PC-3 (cell line): ENCODE results near the gene QRSL1.

Experiments used
- EZH2 ChIP-seq: fragments of 300-600 bp; sonication (generic); IDR thresholded peaks from one replicate; pipeline ENCODE4 v1.6.1; 2017; ENCODE audit warnings: antibody characterized with exemption, mild to moderate bottlenecking, low read length; ENCODE audit not compliant: unreplicated experiment
- TF ChIP-seq, protein P1 (sequence below): fragments of 300-600 bp; sonication (generic); conservative IDR thresholded peaks from 2 replicates; pipeline ENCODE4 v1.5.1; 2017; ENCODE audit warnings: antibody characterized with exemption, low read depth, mild to moderate bottlenecking, low read length

- TF ChIP-seq EZH2, result no peak
- TF ChIP-seq, protein P1, sequence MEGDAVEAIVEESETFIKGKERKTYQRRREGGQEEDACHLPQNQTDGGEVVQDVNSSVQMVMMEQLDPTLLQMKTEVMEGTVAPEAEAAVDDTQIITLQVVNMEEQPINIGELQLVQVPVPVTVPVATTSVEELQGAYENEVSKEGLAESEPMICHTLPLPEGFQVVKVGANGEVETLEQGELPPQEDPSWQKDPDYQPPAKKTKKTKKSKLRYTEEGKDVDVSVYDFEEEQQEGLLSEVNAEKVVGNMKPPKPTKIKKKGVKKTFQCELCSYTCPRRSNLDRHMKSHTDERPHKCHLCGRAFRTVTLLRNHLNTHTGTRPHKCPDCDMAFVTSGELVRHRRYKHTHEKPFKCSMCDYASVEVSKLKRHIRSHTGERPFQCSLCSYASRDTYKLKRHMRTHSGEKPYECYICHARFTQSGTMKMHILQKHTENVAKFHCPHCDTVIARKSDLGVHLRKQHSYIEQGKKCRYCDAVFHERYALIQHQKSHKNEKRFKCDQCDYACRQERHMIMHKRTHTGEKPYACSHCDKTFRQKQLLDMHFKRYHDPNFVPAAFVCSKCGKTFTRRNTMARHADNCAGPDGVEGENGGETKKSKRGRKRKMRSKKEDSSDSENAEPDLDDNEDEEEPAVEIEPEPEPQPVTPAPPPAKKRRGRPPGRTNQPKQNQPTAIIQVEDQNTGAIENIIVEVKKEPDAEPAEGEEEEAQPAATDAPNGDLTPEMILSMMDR, result no peak
Observed at GRCh38 chr6:106710580-106710979, 81.2 kb downstream of the QRSL1 start.
